Pancreas (tissue), 10 donors: Measurements from ENCODE around the gene DNAH8. TPM values are rescaled to one million over a fixed set of nuclear protein-coding genes. Genes with fewer than 3 reads are reported as not detected.

ENCODE experiments used
- ATAC-seq, 4 donors: fragments of 200-7000 bp; cut with Tn5 transposase; one replicate each; pipeline versions ENCODE4 v1.8.0 to v1.9.1; 2020; ENCODE audit warnings: mild to moderate bottlenecking in 4 of 4, moderate library complexity in 4 of 4
- DNase-seq, 6 donors: peaks; one replicate each; pipeline ENCODE4 v3.0.0-alpha.2; 2020
- FAIRE-seq: peaks from 2 replicates; lab custom pipeline; 2012; peaks lifted over from hg19 to GRCh38; lab: Jason Lieb, UNC
- H3K27ac ChIP-seq, 4 donors: fragments of 200-600 bp; sonication (generic); 1 replicate in 3 of 4; 2 replicates in 1 of 4; pipeline versions ENCODE4 v1.5.0 to v1.8.0; 2020
- H3K27me3 ChIP-seq, 4 donors: fragments of 200-600 bp; one replicate each; pipeline ENCODE4 v1.8.0; 2021
- H3K36me3 ChIP-seq, 3 donors: fragments of 200-600 bp; sonication (generic) in 1 of 3; one replicate each; pipeline versions ENCODE4 v1.5.0 to v1.8.0; 2020 to 2021
- H3K4me1 ChIP-seq, 3 donors: fragments of 200-600 bp; one replicate each; pipeline ENCODE4 v1.8.0; 2021
- H3K4me3 ChIP-seq, 4 donors: fragments of 200-600 bp; sonication (generic) in 2 of 4; one replicate each; pipeline versions ENCODE4 v1.5.0 to v1.8.0; 2020 to 2021
- H3K9me3 ChIP-seq, 4 donors: fragments of 200-600 bp; one replicate each; pipeline ENCODE4 v1.8.0; 2021
- CTCF ChIP-seq, 4 donors: fragments of 200-600 bp; sonication (generic) in 3 of 4; IDR thresholded peaks; one replicate each; pipeline versions ENCODE4 v1.5.0 to v1.8.0; 2021; ENCODE audit warnings: antibody characterized with exemption in 4 of 4
- WGBS, 2 donors: extraction: QIAGEN DNeasy Blood & Tissue Kit; methylation state at CpG; one replicate each; pipeline ENCODE4 v1.1.7; 2013; 5-methylcytosine and 5-hydroxymethylcytosine counted together
- intact Hi-C, 3 donors: fragments of 100-400 bp; cut with DNase I; formaldehyde crosslinking; loops; one replicate each; pipeline versions ENCODE4 v1.11.1 to v1.14.2; 2022
- polyA plus RNA-seq, 2 donors: library from polyadenylated mRNA; stranded (reverse); fragments of 200-250 nt; gene quantifications; one replicate each; pipeline ENCODE4 v1.2.3, GENCODE V29; 2013
- total RNA-seq, 6 donors: library from RNA; stranded (reverse); fragmentation: NEBNext Ultra II Directional in 4 of 6; extraction: Animal tissue kit (Norgen Biotek cat#: 25700) in 4 of 6; gene quantifications; one replicate each; pipeline versions ENCODE4 v1.2.1 to v1.2.4, GENCODE V29; 2021 to 2023
- donor health status: healthy with polysubstance abuse.
- donor health status: DM: no; HTN: no; CAD: no; lungs with moderate emphysema.
- donor health status: DM: no; HTN: no; CAD: no.
- donor health status: control.
- donor health status: control.
- donor health status: Bipolar disorder and iron deficiency.
- donor health status: DM: yes; HTN: yes; CAD: no.
- donor health status: DM: no; HTN: no; CAD: no.
- donor health status: DM: no; HTN: no; CAD: no.
- donor health status: DM: yes; HTN: yes; CAD: no.

Gene DNAH8
- total and polyA plus RNA-seq, 8 donors: not detected

GRCh38 chr6:39055661-39056060 is 340.6 kb downstream of the DNAH8 start:
- WGBS, 2 donors: 89 to 95% methylated on average over 7 of the region's 7 CpGs
- intact Hi-C loops: no loop called here
- ATAC-seq (no peak), DNase-seq (no peak), FAIRE-seq (no peak)
- TF ChIP-seq CTCF (IDR thresholded peaks at IDR 0.05): no peak
- Histone ChIP-seq H3K4me1 (peaks cover 0 to 11% (median 6%) of the 10 kb centered on the region in 3 donors), H3K27ac (no peak overlapping the region), H3K36me3 (no peaks in the 10 kb centered on the region), H3K4me3 (no peak overlapping the region), H3K9me3 (no peaks in the 10 kb centered on the region), H3K27me3 (no peaks in the 10 kb centered on the region)

- WGBS, 2 donors: 98% methylated on average over 5 of the region's 5 CpGs
- FAIRE-seq (no peak), ATAC-seq (no peak), DNase-seq (no peak)
- H3K27ac ChIP-seq: no peak overlapping the region
- no peaks in the 10 kb centered on the region for H3K27me3 ChIP-seq
- peaks cover 0 to 6% (median 6%) of the 10 kb centered on the region in 3 donors for H3K4me1 ChIP-seq
- intact Hi-C loops: no loop called here
- no peaks in the 10 kb centered on the region for H3K36me3 ChIP-seq
- no peak for TF ChIP-seq CTCF (IDR thresholded peaks at IDR 0.05)
- H3K9me3 ChIP-seq: no peaks in the 10 kb centered on the region
- no peak overlapping the region for H3K4me3 ChIP-seq
Measured at GRCh38 chr6:39056191-39056590, 341.1 kb downstream of the DNAH8 start.

- DNase-seq (no peak), ATAC-seq (no peak), FAIRE-seq (no peak)
- Histone ChIP-seq H3K27me3 (no peaks in the 10 kb centered on the region), H3K9me3 (no peaks in the 10 kb centered on the region), H3K27ac (no peak overlapping the region), H3K36me3 (no peaks in the 10 kb centered on the region), H3K4me1 (peaks cover 0 to 6% (median 5%) of the 10 kb centered on the region in 3 donors), H3K4me3 (no peak overlapping the region)
- no peak for TF ChIP-seq CTCF (IDR thresholded peaks at IDR 0.05)
- intact Hi-C loops: no loop called here
- 88 to 93% methylated on average over 9 of the region's 9 CpGs for WGBS, 2 donors
Measured at GRCh38 chr6:39056681-39057080, 341.6 kb downstream of the DNAH8 start.

GRCh38 chr6:39057251-39058155 is 342.4 kb downstream of the DNAH8 start:
- Histone ChIP-seq H3K4me3 (no peak overlapping the region), H3K36me3 (no peaks in the 10 kb centered on the region), H3K27ac (no peak overlapping the region), H3K27me3 (no peaks in the 10 kb centered on the region), H3K4me1 (peaks cover 0 to 6% (median 5%) of the 10 kb centered on the region in 3 donors), H3K9me3 (no peaks in the 10 kb centered on the region)
- ATAC-seq: no peak
- DNase-seq: no peak
- no peak for TF ChIP-seq CTCF (IDR thresholded peaks at IDR 0.05)
- intact Hi-C loops: no loop called here
- FAIRE-seq: no peak
- WGBS, 2 donors: 79 to 82% methylated on average over 17 of the region's 17 CpGs
